ENCODE measurements around the gene PPFIBP1. TPM values are rescaled to one million over a fixed set of nuclear protein-coding genes. Genes with fewer than 3 reads are reported as not detected.

PPFIBP1 gene
- total RNA-seq, 2 donors from 2014 or later: 40.1 to 44.7 TPM

- no peak for DNase-seq
- intact Hi-C loops (cut with DNase I): no loop called here
- H3K36me3 ChIP-seq: no peaks in the 10 kb centered on the region
- H3K4me3 ChIP-seq: no peak overlapping the region
- TF ChIP-seq CTCF (IDR thresholded peaks at IDR 0.05): no peak
- H3K9me3 ChIP-seq: no peaks in the 10 kb centered on the region
- no peaks in the 10 kb centered on the region for H3K4me1 ChIP-seq
- no peak overlapping the region for H3K27ac ChIP-seq
- H3K27me3 ChIP-seq: no peaks in the 10 kb centered on the region
- no peak overlapping the region for H3K9ac ChIP-seq (ENCODE audit: low read depth in 2 of 2, low read length in 2 of 2)
Observed at GRCh38 chr12:27511723-27512045, 12.3 kb upstream of the PPFIBP1 start.

- H3K27ac ChIP-seq: no peak overlapping the region
- no peak for TF ChIP-seq CTCF (IDR thresholded peaks at IDR 0.05)
Observed at GRCh38 chr12:27513155-27513824, 10.7 kb upstream of the PPFIBP1 start.

GRCh38 chr12:27515671-27516070, 8.3 kb upstream of the PPFIBP1 start:
- Histone ChIP-seq H3K9me3 (no peaks in the 10 kb centered on the region), H3K27me3 (no peaks in the 10 kb centered on the region), H3K27ac (no peak overlapping the region), H3K4me1 (no peaks in the 10 kb centered on the region), H3K36me3 (no peaks in the 10 kb centered on the region), H3K4me3 (no peak overlapping the region), H3K9ac (ENCODE audit: low read depth in 2 of 2, low read length in 2 of 2) (no peak overlapping the region)
- DNase-seq: no peak
- intact Hi-C loops (cut with DNase I): loop anchor here (5.0 kb wide), 1 partner anchor 117 kb away; no protein-coding TSS in a partner anchor
- no peak for TF ChIP-seq CTCF (IDR thresholded peaks at IDR 0.05)

More at GRCh38 chr12:27513155-27513824, 10.7 kb upstream of the PPFIBP1 start:
- DNase-seq: no peak
- no peaks in the 10 kb centered on the region for H3K9me3 ChIP-seq
- no peak overlapping the region for H3K4me3 ChIP-seq
- intact Hi-C loops (cut with DNase I): no loop called here
- H3K9ac ChIP-seq (ENCODE audit: low read depth in 2 of 2, low read length in 2 of 2): no peak overlapping the region
- H3K4me1 ChIP-seq: no peaks in the 10 kb centered on the region
- no peaks in the 10 kb centered on the region for H3K36me3 ChIP-seq
- no peaks in the 10 kb centered on the region for H3K27me3 ChIP-seq

GRCh38 chr12:27516625-27517024, 7.4 kb upstream of the PPFIBP1 start:
- Histone ChIP-seq H3K27me3 (no peaks in the 10 kb centered on the region), H3K4me3 (no peak overlapping the region), H3K9ac (ENCODE audit: low read depth in 2 of 2, low read length in 2 of 2) (no peak overlapping the region), H3K27ac (no peak overlapping the region), H3K4me1 (no peaks in the 10 kb centered on the region), H3K36me3 (no peaks in the 10 kb centered on the region), H3K9me3 (no peaks in the 10 kb centered on the region)
- intact Hi-C loops (cut with DNase I): loop anchor here (5.0 kb wide), 1 partner anchor 116 kb away; no protein-coding TSS in a partner anchor
- no peak for TF ChIP-seq CTCF (IDR thresholded peaks at IDR 0.05)
- no peak for DNase-seq

- Histone ChIP-seq H3K4me3 (no peak overlapping the region), H3K36me3 (no peaks in the 10 kb centered on the region), H3K4me1 (no peaks in the 10 kb centered on the region), H3K27me3 (no peaks in the 10 kb centered on the region), H3K9ac (ENCODE audit: low read depth in 2 of 2, low read length in 2 of 2) (no peak overlapping the region), H3K9me3 (no peaks in the 10 kb centered on the region), H3K27ac (no peak overlapping the region)
- no peak for TF ChIP-seq CTCF (IDR thresholded peaks at IDR 0.05)
- intact Hi-C loops (cut with DNase I): loop anchor here (5.0 kb wide), 1 partner anchor 115 kb away; no protein-coding TSS in a partner anchor
- no peak for DNase-seq
Observed at GRCh38 chr12:27517546-27517945, 6.5 kb upstream of the PPFIBP1 start.

Measured in colonic mucosa (tissue), 4 donors.